Measurements from ENCODE around the gene LYPD1.

The LYPD1 gene

GRCh38 chr2:132668189-132668823 is 1.7 kb downstream of the LYPD1 start:
- DNase-seq (ENCODE audit: low read depth in 2 of 2) = no peak

- no peak for DNase-seq (ENCODE audit: low read depth in 2 of 2)
These were observed 2.3 kb downstream of the LYPD1 start for GRCh38 chr2:132667706-132668105.

GRCh38 chr2:132665401-132666140 is 4.4 kb downstream of the LYPD1 start:
- DNase-seq (ENCODE audit: low read depth in 2 of 2) = no peak

GRCh38 chr2:132664096-132664495 is 5.9 kb downstream of the LYPD1 start:
- DNase-seq (ENCODE audit: low read depth in 2 of 2) = no peak

- no peak for DNase-seq (ENCODE audit: low read depth in 2 of 2)
These were observed 7.3 kb downstream of the LYPD1 start for GRCh38 chr2:132662732-132663131.

- DNase-seq (ENCODE audit: low read depth in 2 of 2) = no peak
These were observed 10.7 kb downstream of the LYPD1 start for GRCh38 chr2:132659331-132659730.

- no peak for DNase-seq (ENCODE audit: low read depth in 2 of 2)
These were observed 13.6 kb downstream of the LYPD1 start for GRCh38 chr2:132656266-132656975.

GRCh38 chr2:132654968-132655367 is 15.0 kb downstream of the LYPD1 start:
- DNase-seq (ENCODE audit: low read depth in 2 of 2) = no peak

- DNase-seq (ENCODE audit: low read depth in 2 of 2) = no peak
These were observed 15.7 kb downstream of the LYPD1 start for GRCh38 chr2:132654335-132654734.

- DNase-seq (ENCODE audit: low read depth in 2 of 2) = no peak
These were observed 17.5 kb downstream of the LYPD1 start for GRCh38 chr2:132652474-132652873.

GRCh38 chr2:132651115-132652045 is 18.6 kb downstream of the LYPD1 start:
- DNase-seq (ENCODE audit: low read depth in 2 of 2) = no peak

GRCh38 chr2:132646540-132647108 is 23.4 kb downstream of the LYPD1 start:
- DNase-seq (ENCODE audit: low read depth in 2 of 2) = no peak

GRCh38 chr2:132645722-132646539 is 24.1 kb downstream of the LYPD1 start:
- no peak for DNase-seq (ENCODE audit: low read depth in 2 of 2)

- DNase-seq (ENCODE audit: low read depth in 2 of 2) = no peak
These were observed 24.8 kb downstream of the LYPD1 start for GRCh38 chr2:132645176-132645575.

GRCh38 chr2:132642415-132642814 is 27.6 kb downstream of the LYPD1 start:
- DNase-seq (ENCODE audit: low read depth in 2 of 2) = no peak

GRCh38 chr2:132641819-132642218 is 28.2 kb downstream of the LYPD1 start:
- DNase-seq (ENCODE audit: low read depth in 2 of 2) = no peak

- no peak for DNase-seq (ENCODE audit: low read depth in 2 of 2)
These were observed 29.9 kb downstream of the LYPD1 start for GRCh38 chr2:132640116-132640515.

- DNase-seq (ENCODE audit: low read depth in 2 of 2) = no peak
These were observed 31.5 kb downstream of the LYPD1 start for GRCh38 chr2:132638313-132639040.

GRCh38 chr2:132636346-132636745 is 33.7 kb downstream of the LYPD1 start:
- DNase-seq (ENCODE audit: low read depth in 2 of 2) = no peak

GRCh38 chr2:132633635-132634034 is 36.4 kb downstream of the LYPD1 start:
- DNase-seq (ENCODE audit: low read depth in 2 of 2) = no peak
